Neural cell (in vitro differentiated cells): ENCODE measurements around the gene ZNF18. TPM values are rescaled to one million over a fixed set of nuclear protein-coding genes. Genes with fewer than 3 reads are reported as not detected.

Experiments used
- H2AFZ ChIP-seq: fragments of 200-600, 300-800 bp; sonication (generic), shearing (Covaris generic); 2 replicates; pipeline ENCODE4 v1.6.0; 2014; ENCODE audit warnings: low read depth, mild to moderate bottlenecking, antibody characterized with exemption, low read length, moderate library complexity
- H3F3A ChIP-seq: fragments of 200-600 bp; shearing (Covaris generic); 2 replicates; pipeline ENCODE4 v1.6.1; 2016; ENCODE audit warnings: mild to moderate bottlenecking, moderate library complexity, mixed read lengths, antibody characterized with exemption, low read length; ENCODE audit not compliant: insufficient read depth, poor library complexity, severe bottlenecking
- H3K27ac ChIP-seq: fragments of 200-600, 300-800 bp; sonication (generic), shearing (Covaris generic); 2 replicates; pipeline ENCODE4 v1.5.1; 2014; ENCODE audit warnings: mild to moderate bottlenecking, low read length, moderate library complexity
- H3K27me3 ChIP-seq: fragments of 300-800, 200-600 bp; sonication (generic), shearing (Covaris generic); 2 replicates; pipeline ENCODE4 v1.6.0; 2014; ENCODE audit warnings: mild to moderate bottlenecking, low read depth, low read length, moderate library complexity; ENCODE audit not compliant: insufficient read depth
- H3K36me3 ChIP-seq: fragments of 300-800, 200-600 bp; sonication (generic), shearing (Covaris generic); 2 replicates; pipeline ENCODE4 v1.5.1; 2014; ENCODE audit warnings: mild to moderate bottlenecking, antibody characterized with exemption, low read length, moderate library complexity; ENCODE audit not compliant: insufficient read depth
- H3K4me2 ChIP-seq: fragments of 300-800, 200-600 bp; sonication (generic), shearing (Covaris generic); 2 replicates; pipeline ENCODE4 v1.6.0; 2014; ENCODE audit warnings: mild to moderate bottlenecking, low read length
- H3K4me3 ChIP-seq: fragments of 300-800, 200-600 bp; sonication (generic), shearing (Covaris generic); 2 replicates; pipeline ENCODE4 v1.5.1; 2014; ENCODE audit warnings: mild to moderate bottlenecking, low read length, moderate library complexity
- H3K79me2 ChIP-seq: fragments of 200-600 bp; shearing (Covaris generic); replicated peaks from 2 replicates; pipeline ENCODE4 v1.6.0; 2014; ENCODE audit warnings: mild to moderate bottlenecking, low read length, moderate library complexity; ENCODE audit not compliant: insufficient read depth
- H3K9ac ChIP-seq: fragments of 300-800, 200-600 bp; sonication (generic), shearing (Covaris generic); 2 replicates; pipeline ENCODE4 v1.6.1; 2016; ENCODE audit warnings: mild to moderate bottlenecking, low read length, mixed read lengths
- H3K9me2 ChIP-seq: fragments of 200-600 bp; shearing (Covaris generic); 2 replicates; pipeline ENCODE4 v1.6.1; 2016; ENCODE audit warnings: mild to moderate bottlenecking, low read length, mixed read lengths; ENCODE audit not compliant: insufficient read depth
- H3K9me3 ChIP-seq: fragments of 200-600, 300-800 bp; sonication (generic), shearing (Covaris generic); 2 replicates; pipeline ENCODE4 v1.6.1; 2016; ENCODE audit warnings: mild to moderate bottlenecking, mixed run types, low read length, moderate library complexity, mixed read lengths
- H4K20me1 ChIP-seq: fragments of 200-600 bp; shearing (Covaris generic); 2 replicates; pipeline ENCODE4 v1.6.1; 2016; ENCODE audit warnings: mild to moderate bottlenecking, mixed run types; ENCODE audit not compliant: insufficient read depth
- CTCF ChIP-seq: fragments of 450-650 bp; IDR thresholded peaks from 2 replicates; pipeline ENCODE4 v1.5.1; 2014; ENCODE audit warnings: antibody characterized with exemption, mild to moderate bottlenecking, moderate library complexity; ENCODE audit not compliant: poor library complexity, severe bottlenecking
- EP300 ChIP-seq: fragments of 450-650 bp; conservative IDR thresholded peaks from 2 replicates; pipeline ENCODE4 v1.6.1; 2014; ENCODE audit warnings: antibody characterized with exemption, mild to moderate bottlenecking, moderate library complexity; ENCODE audit not compliant: poor library complexity, severe bottlenecking
- EZH2 ChIP-seq: fragments of 200-600, 300-800 bp; shearing (Covaris generic), sonication (generic); IDR thresholded peaks from 2 replicates; pipeline ENCODE4 v1.6.1; 2014; ENCODE audit warnings: antibody characterized with exemption, low read length, borderline replicate concordance, mild to moderate bottlenecking; ENCODE audit not compliant: insufficient read depth, poor library complexity, severe bottlenecking
- MXI1 ChIP-seq: fragments of 450-650 bp; conservative IDR thresholded peaks from 2 replicates; pipeline ENCODE4 v1.6.1; 2014; ENCODE audit warnings: antibody characterized with exemption, mild to moderate bottlenecking; ENCODE audit not compliant: poor library complexity, severe bottlenecking
- POLR2AphosphoS5 ChIP-seq: IDR thresholded peaks from 2 replicates; pipeline ENCODE4 v1.6.1; 2012
- RAD21 ChIP-seq: fragments of 450-650 bp; conservative IDR thresholded peaks from 2 replicates; pipeline ENCODE4 v1.6.1; 2014; ENCODE audit warnings: antibody characterized with exemption, mild to moderate bottlenecking, moderate library complexity
- SMC3 ChIP-seq: fragments of 450-650 bp; conservative IDR thresholded peaks from 2 replicates; pipeline ENCODE4 v1.6.1; 2014; ENCODE audit warnings: antibody characterized with exemption, mild to moderate bottlenecking, moderate library complexity; ENCODE audit not compliant: poor library complexity
- TAF1 ChIP-seq: IDR thresholded peaks from 2 replicates; pipeline ENCODE4 v1.6.1; 2012; ENCODE audit warnings: low read depth
- polyA plus RNA-seq: library from polyadenylated mRNA; depleted of rRNA; stranded (reverse); fragments of >200 nt; gene quantifications from 2 replicates; pipeline ENCODE4 v1.2.3, GENCODE V29; 2014
- TF ChIP-seq, protein P1 (sequence below): IDR thresholded peaks from 2 replicates; pipeline ENCODE4 v1.6.1; 2012; ENCODE audit warnings: borderline replicate concordance

The ZNF18 gene
- polyA plus RNA-seq, 1 donor from 2014 or later, result 18.6 TPM

- peaks cover 10% of the 10 kb centered on the region for H3K36me3 ChIP-seq
- H3K79me2 ChIP-seq, result no peaks in the 10 kb centered on the region
- no peak overlapping the region for H3K9ac ChIP-seq
- H4K20me1 ChIP-seq, result no peaks in the 10 kb centered on the region
- no peak overlapping the region for H3K4me3 ChIP-seq
- H3K9me2 ChIP-seq, result no peaks in the 10 kb centered on the region
- no peaks in the 10 kb centered on the region for H3K9me3 ChIP-seq
- H3F3A ChIP-seq, result no peaks in the 10 kb centered on the region
- H2AFZ ChIP-seq, result no peak overlapping the region
- no peak overlapping the region for H3K4me2 ChIP-seq
- no peak for TF ChIP-seq TAF1
- TF ChIP-seq POLR2AphosphoS5, result no peak
- TF ChIP-seq, protein P1, sequence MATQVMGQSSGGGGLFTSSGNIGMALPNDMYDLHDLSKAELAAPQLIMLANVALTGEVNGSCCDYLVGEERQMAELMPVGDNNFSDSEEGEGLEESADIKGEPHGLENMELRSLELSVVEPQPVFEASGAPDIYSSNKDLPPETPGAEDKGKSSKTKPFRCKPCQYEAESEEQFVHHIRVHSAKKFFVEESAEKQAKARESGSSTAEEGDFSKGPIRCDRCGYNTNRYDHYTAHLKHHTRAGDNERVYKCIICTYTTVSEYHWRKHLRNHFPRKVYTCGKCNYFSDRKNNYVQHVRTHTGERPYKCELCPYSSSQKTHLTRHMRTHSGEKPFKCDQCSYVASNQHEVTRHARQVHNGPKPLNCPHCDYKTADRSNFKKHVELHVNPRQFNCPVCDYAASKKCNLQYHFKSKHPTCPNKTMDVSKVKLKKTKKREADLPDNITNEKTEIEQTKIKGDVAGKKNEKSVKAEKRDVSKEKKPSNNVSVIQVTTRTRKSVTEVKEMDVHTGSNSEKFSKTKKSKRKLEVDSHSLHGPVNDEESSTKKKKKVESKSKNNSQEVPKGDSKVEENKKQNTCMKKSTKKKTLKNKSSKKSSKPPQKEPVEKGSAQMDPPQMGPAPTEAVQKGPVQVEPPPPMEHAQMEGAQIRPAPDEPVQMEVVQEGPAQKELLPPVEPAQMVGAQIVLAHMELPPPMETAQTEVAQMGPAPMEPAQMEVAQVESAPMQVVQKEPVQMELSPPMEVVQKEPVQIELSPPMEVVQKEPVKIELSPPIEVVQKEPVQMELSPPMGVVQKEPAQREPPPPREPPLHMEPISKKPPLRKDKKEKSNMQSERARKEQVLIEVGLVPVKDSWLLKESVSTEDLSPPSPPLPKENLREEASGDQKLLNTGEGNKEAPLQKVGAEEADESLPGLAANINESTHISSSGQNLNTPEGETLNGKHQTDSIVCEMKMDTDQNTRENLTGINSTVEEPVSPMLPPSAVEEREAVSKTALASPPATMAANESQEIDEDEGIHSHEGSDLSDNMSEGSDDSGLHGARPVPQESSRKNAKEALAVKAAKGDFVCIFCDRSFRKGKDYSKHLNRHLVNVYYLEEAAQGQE, result no peak
- TF ChIP-seq SMC3, result no peak
- no peak for TF ChIP-seq RAD21
- H3K27ac ChIP-seq, result no peak overlapping the region
- no peaks in the 10 kb centered on the region for H3K27me3 ChIP-seq
Observed at GRCh38 chr17:11953924-11954323, 43.4 kb downstream of the ZNF18 start.

DNA sequence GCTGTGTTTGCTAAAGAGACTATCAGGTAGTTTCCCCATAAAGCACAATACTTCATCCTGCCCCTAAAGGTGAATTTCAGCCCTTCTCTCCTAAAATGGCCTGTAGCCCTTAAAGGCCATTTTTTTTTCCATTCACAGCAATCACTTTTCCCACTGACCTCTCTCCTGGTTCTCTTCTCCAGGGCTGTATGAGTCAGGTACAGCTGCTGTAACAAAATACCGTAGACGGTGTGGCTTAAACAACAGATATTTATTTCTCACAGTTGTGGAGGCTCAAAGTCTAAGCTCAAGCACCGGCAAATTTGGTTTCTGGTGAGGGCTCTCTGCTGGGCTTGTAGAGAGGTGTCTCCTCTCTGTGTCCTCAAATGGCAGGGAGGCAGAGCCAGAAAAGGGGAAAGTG lies 44.7 kb downstream of the ZNF18 start:
- no peaks in the 10 kb centered on the region for H3K79me2 ChIP-seq
- no peak overlapping the region for H3K4me2 ChIP-seq
- no peak overlapping the region for H2AFZ ChIP-seq
- no peaks in the 10 kb centered on the region for H3K27me3 ChIP-seq
- TF ChIP-seq RAD21 (no peak), EP300 (no peak), POLR2AphosphoS5 (no peak)
- H4K20me1 ChIP-seq, result no peaks in the 10 kb centered on the region
- H3K9ac ChIP-seq, result no peak overlapping the region
- no peaks in the 10 kb centered on the region for H3F3A ChIP-seq
- H3K27ac ChIP-seq, result no peak overlapping the region
- no peaks in the 10 kb centered on the region for H3K9me3 ChIP-seq
- no peaks in the 10 kb centered on the region for H3K9me2 ChIP-seq
- no peak overlapping the region for H3K4me3 ChIP-seq
- peaks cover 4% of the 10 kb centered on the region for H3K36me3 ChIP-seq

GRCh38 chr17:11950771-11951519 lies 46.3 kb downstream of the ZNF18 start:
- H3K27ac ChIP-seq, result no peak overlapping the region
- H3K9me2 ChIP-seq, result no peaks in the 10 kb centered on the region
- peaks cover 4% of the 10 kb centered on the region for H3K36me3 ChIP-seq

More at GRCh38 chr17:11950771-11951519, 46.3 kb downstream of the ZNF18 start:
- no peak overlapping the region for H3K9ac ChIP-seq
- no peaks in the 10 kb centered on the region for H4K20me1 ChIP-seq
- no peaks in the 10 kb centered on the region for H3K27me3 ChIP-seq
- H3K4me3 ChIP-seq, result no peak overlapping the region
- H3F3A ChIP-seq, result no peaks in the 10 kb centered on the region
- no peak overlapping the region for H3K4me2 ChIP-seq
- no peaks in the 10 kb centered on the region for H3K79me2 ChIP-seq
- no peaks in the 10 kb centered on the region for H3K9me3 ChIP-seq
- TF ChIP-seq POLR2AphosphoS5 (no peak), EZH2 (no peak), TAF1 (no peak), RAD21 (no peak), CTCF (no peak), MXI1 (no peak), EP300 (no peak), SMC3 (no peak)
- TF ChIP-seq, protein P1, result no peak
- H2AFZ ChIP-seq, result no peak overlapping the region
